Progenitor cell of endocrine pancreas (in vitro differentiated cells): ENCODE data around the gene MCFD2. TPM values are rescaled to one million over a fixed set of nuclear protein-coding genes. Genes with fewer than 3 reads are reported as not detected.

Experiments used
- DNase-seq: peaks from one replicate; pipeline ENCODE4 v3.0.0; 2021; ENCODE audit warnings: low spot score; ENCODE audit not compliant: unreplicated experiment
- H3K27ac Mint-ChIP-seq: 2 replicates; pipeline ENCODE4 v1.8.0; 2021; ENCODE audit warnings: mild to moderate bottlenecking, moderate library complexity, mixed read lengths
- H3K27me3 Mint-ChIP-seq: 2 replicates; pipeline ENCODE4 v1.8.0; 2021; ENCODE audit warnings: mixed read lengths
- H3K36me3 Mint-ChIP-seq: 2 replicates; pipeline ENCODE4 v1.8.0; 2022; ENCODE audit warnings: mixed read lengths; ENCODE audit not compliant: insufficient read depth
- H3K4me1 Mint-ChIP-seq: 2 replicates; pipeline ENCODE4 v1.8.0; 2021; ENCODE audit warnings: low read depth, mixed read lengths
- H3K4me3 Mint-ChIP-seq: 2 replicates; pipeline ENCODE4 v1.8.0; 2021; ENCODE audit warnings: low read depth, mild to moderate bottlenecking, moderate library complexity, mixed read lengths
- H3K9me3 Mint-ChIP-seq: 2 replicates; pipeline ENCODE4 v1.8.0; 2021; ENCODE audit warnings: low read depth, mixed read lengths
- total RNA-seq: library from RNA; stranded (reverse); gene quantifications from 2 replicates; pipeline ENCODE4 v1.2.1, GENCODE V29; 2021
- TF ChIP-seq, protein P1 (sequence below): fragments of 200-600 bp; sonication (generic); IDR thresholded peaks from one replicate; pipeline ENCODE4 v1.5.0; 2021; ENCODE audit warnings: antibody characterized with exemption, mild to moderate bottlenecking; ENCODE audit not compliant: unreplicated experiment

The MCFD2 gene
- total RNA-seq, 1 donor from 2014 or later, result 72.9 TPM

DNA sequence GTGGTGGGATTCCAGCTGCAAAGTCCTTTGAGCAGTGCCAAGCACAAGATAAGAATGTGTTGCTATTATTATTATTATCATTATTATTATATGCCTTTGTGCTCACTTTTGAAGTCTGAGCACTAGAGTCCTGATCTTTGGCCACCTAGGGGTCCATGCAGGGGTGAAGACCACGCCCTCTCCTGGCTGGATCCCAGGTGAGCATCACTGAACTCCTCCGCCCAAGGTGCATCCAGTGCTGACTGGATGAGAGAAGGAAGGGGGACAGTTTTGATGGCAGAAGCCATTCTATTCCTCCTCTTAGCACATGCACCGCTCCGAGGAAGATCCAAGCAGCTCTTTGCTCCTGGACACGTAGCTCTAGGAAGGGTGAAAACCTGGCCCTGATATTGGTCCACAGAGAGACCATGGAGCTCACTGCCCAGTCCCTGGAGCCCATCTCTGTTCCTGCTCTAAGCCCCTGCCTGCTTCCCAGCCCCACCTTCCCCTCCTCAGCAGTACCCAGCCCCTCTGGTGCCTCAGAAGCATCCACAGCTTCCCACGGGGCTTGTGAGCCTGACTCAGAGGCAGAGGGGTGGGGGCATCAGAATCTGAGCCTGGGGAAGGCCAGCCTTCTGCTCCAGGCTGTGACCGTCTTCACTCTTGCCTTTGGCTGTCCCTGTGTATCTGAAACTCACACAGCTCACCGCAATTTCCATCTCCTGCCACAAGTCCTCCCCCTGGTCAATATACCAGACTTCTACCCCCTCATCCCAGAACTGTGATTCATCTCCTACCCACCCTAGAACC is 45.4 kb downstream of the MCFD2 start:
- no peaks in the 10 kb centered on the region for H3K36me3 Mint-ChIP-seq
- peak overlapping the region; percentile 45 for H3K27ac Mint-ChIP-seq
- no peaks in the 10 kb centered on the region for H3K9me3 Mint-ChIP-seq

DNA sequence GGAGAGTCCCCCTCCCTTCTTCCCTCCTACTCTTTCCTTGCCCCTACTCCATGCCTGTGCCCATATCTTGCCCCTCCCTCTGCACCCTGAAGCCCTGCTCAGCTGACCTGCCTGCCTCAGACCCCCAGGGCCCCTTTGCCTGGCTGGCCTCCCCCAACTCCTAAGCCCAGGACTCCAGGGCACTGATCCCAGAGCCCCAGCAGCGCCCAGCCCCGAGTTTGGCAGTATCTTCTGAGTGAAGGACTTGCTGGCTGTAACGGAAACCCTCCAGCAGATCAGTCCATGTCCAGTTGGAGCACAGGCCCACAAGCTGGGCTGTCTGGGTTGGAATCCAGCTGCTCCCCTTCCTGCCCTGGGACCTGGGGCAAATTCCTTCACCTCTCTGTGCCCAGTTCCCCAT is 46.0 kb downstream of the MCFD2 start:
- peaks cover 10% of the 10 kb centered on the region for H3K27me3 Mint-ChIP-seq
- no peak for DNase-seq
- no peak overlapping the region for H3K4me3 Mint-ChIP-seq
- no peak overlapping the region for H3K27ac Mint-ChIP-seq
- TF ChIP-seq, protein P1, sequence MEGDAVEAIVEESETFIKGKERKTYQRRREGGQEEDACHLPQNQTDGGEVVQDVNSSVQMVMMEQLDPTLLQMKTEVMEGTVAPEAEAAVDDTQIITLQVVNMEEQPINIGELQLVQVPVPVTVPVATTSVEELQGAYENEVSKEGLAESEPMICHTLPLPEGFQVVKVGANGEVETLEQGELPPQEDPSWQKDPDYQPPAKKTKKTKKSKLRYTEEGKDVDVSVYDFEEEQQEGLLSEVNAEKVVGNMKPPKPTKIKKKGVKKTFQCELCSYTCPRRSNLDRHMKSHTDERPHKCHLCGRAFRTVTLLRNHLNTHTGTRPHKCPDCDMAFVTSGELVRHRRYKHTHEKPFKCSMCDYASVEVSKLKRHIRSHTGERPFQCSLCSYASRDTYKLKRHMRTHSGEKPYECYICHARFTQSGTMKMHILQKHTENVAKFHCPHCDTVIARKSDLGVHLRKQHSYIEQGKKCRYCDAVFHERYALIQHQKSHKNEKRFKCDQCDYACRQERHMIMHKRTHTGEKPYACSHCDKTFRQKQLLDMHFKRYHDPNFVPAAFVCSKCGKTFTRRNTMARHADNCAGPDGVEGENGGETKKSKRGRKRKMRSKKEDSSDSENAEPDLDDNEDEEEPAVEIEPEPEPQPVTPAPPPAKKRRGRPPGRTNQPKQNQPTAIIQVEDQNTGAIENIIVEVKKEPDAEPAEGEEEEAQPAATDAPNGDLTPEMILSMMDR, result no peak
- no peaks in the 10 kb centered on the region for H3K36me3 Mint-ChIP-seq
- H3K9me3 Mint-ChIP-seq, result peaks cover 4% of the 10 kb centered on the region
- H3K4me1 Mint-ChIP-seq, result peaks cover 8% of the 10 kb centered on the region

More for the DNA sequence above, 45.4 kb downstream of the MCFD2 start:
- no peak overlapping the region for H3K4me3 Mint-ChIP-seq
- DNase-seq, result no peak
- H3K4me1 Mint-ChIP-seq, result peaks cover 8% of the 10 kb centered on the region
- TF ChIP-seq, protein P1, result no peak
- peaks cover 7% of the 10 kb centered on the region for H3K27me3 Mint-ChIP-seq

DNA sequence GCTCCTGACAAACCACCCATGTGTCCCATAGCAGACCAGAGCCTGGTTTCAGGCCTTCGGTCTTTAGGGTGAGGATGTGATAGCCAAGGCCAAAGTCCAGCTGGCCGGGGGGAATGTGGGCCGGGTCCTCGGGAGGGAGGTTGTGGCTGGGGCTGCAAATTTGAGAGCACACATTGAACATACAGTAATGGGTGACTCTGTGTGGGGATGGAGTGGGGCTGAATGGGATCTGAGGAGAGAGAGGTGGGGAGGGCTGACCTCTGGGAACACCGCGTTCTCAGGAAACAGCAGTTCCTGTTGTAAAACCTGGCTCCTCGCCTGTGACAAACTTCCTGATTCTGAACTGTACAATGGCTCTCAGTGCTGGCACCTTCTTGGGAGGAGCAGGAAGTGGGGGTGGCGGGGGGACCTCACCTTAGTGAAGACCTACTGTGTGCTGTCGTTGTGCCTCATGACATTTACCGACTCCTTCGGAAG is 48.8 kb downstream of the MCFD2 start:
- Mint-ChIP-seq H3K27me3 (peaks cover 12% of the 10 kb centered on the region), H3K27ac (no peak overlapping the region), H3K4me3 (no peak overlapping the region), H3K36me3 (peaks cover 2% of the 10 kb centered on the region), H3K9me3 (peaks cover 4% of the 10 kb centered on the region), H3K4me1 (peaks cover 8% of the 10 kb centered on the region)
- TF ChIP-seq, protein P1, result no peak
- no peak for DNase-seq

DNA sequence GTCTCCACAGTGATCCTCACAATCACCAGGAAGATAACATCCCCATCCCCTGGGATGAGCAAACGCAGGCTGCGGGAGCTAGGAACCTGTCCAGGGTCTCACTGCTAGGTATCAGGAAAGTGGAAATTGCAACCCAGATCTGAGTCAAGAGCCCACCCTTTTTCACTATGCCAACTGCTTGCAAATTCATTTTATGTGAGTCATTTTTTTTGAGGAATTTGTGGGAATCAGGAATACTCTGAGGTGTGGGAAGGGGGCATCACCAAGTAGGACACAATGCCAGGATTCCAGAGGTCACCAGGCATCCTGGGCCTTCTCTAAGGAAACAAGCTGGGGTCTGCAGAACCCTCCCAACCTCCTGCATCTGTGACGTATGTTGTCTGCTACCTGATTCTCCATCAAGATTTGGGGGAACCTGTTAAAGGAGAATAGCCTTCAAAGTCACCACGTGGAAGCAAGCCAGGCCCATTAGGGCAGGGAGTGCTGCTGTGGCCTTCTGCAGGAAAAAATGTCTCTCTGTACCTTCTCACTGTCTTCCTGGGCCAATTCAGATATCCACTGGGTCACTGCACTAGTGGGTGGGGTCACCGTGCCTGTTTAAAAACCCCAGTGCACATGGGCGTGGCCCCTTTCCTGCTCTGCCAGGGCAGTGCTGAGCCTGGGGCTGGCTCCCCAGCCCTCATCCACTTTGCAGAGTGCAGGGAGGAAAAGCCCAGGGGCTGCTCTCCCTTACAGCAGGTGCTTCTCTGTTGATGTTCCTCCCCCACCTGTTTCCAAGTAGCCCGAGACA is 50.2 kb downstream of the MCFD2 start:
- peaks cover 2% of the 10 kb centered on the region for H3K36me3 Mint-ChIP-seq
- no peak overlapping the region for H3K27ac Mint-ChIP-seq
- peaks cover 8% of the 10 kb centered on the region for H3K4me1 Mint-ChIP-seq
- no peak overlapping the region for H3K4me3 Mint-ChIP-seq
- TF ChIP-seq, protein P1, result no peak
- H3K9me3 Mint-ChIP-seq, result peaks cover 4% of the 10 kb centered on the region
- peaks cover 19% of the 10 kb centered on the region for H3K27me3 Mint-ChIP-seq
- DNase-seq, result no peak

DNA sequence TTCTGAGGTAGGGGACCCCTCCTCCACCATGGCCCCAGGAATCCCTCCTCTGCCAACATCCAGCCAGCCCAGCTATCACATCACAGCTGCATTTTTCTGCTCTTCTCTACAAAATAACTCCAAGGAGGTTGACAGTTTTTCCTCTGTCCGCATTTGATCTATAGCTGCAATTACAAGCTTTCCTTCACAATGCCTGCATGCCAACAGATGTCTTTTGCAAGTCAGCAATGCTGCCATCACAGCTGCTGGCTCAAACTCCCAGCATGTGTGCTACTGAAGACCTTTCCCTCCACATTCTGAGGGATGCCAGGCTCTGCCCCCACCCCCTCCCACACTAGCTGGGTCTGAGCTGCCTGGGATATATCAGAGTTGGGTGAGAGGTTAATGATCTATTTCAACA is 51.7 kb downstream of the MCFD2 start:
- Mint-ChIP-seq H3K9me3 (peaks cover 4% of the 10 kb centered on the region), H3K27me3 (peaks cover 19% of the 10 kb centered on the region), H3K27ac (no peak overlapping the region), H3K36me3 (peaks cover 2% of the 10 kb centered on the region), H3K4me1 (peaks cover 8% of the 10 kb centered on the region), H3K4me3 (no peak overlapping the region)
- TF ChIP-seq, protein P1, result no peak
- DNase-seq, result no peak
